Measurements from ENCODE around the gene RRAS. TPM values are rescaled to one million over a fixed set of nuclear protein-coding genes. Genes with fewer than 3 reads are reported as not detected.

The RRAS gene
- total RNA-seq, 1 donor from 2014 or later, result 28.6 TPM

DNA sequence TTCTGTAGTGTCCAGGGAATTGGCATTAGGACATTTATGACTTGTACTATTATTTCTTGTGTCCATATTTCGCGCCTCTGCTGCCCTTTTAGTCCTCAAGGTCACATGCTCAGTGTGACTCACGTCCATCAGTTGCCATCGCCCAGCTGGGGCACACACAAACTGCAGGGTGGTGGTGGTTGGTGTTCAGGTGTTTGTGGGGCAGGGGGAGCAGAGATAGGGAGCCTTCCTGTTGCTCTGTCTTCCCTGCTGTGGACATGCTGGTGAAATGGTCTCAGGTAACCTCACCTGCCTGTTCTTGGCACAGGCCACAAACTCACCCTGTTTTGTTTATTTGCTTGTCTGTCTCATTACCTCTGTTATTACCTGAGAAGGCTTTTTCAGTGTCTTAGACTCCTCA lies 26.6 kb downstream of the RRAS start:
- H3K4me1 Mint-ChIP-seq, result no peaks in the 10 kb centered on the region
- no peak for DNase-seq (ENCODE audit: low spot score in 2 of 2, unreplicated experiment in 2 of 2)
- peak overlapping the region; percentile 19 for H3K27ac Mint-ChIP-seq
- no peaks in the 10 kb centered on the region for H3K27me3 Mint-ChIP-seq (ENCODE audit: low read depth)
- TF ChIP-seq, protein P1, sequence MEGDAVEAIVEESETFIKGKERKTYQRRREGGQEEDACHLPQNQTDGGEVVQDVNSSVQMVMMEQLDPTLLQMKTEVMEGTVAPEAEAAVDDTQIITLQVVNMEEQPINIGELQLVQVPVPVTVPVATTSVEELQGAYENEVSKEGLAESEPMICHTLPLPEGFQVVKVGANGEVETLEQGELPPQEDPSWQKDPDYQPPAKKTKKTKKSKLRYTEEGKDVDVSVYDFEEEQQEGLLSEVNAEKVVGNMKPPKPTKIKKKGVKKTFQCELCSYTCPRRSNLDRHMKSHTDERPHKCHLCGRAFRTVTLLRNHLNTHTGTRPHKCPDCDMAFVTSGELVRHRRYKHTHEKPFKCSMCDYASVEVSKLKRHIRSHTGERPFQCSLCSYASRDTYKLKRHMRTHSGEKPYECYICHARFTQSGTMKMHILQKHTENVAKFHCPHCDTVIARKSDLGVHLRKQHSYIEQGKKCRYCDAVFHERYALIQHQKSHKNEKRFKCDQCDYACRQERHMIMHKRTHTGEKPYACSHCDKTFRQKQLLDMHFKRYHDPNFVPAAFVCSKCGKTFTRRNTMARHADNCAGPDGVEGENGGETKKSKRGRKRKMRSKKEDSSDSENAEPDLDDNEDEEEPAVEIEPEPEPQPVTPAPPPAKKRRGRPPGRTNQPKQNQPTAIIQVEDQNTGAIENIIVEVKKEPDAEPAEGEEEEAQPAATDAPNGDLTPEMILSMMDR (IDR thresholded peaks at IDR 0.05; ENCODE audit: unreplicated experiment), result no peak
- no peak overlapping the region for H3K4me3 Mint-ChIP-seq
- H3K9me3 Mint-ChIP-seq, result no peaks in the 10 kb centered on the region
- peaks cover 40% of the 10 kb centered on the region for H3K36me3 Mint-ChIP-seq

DNA sequence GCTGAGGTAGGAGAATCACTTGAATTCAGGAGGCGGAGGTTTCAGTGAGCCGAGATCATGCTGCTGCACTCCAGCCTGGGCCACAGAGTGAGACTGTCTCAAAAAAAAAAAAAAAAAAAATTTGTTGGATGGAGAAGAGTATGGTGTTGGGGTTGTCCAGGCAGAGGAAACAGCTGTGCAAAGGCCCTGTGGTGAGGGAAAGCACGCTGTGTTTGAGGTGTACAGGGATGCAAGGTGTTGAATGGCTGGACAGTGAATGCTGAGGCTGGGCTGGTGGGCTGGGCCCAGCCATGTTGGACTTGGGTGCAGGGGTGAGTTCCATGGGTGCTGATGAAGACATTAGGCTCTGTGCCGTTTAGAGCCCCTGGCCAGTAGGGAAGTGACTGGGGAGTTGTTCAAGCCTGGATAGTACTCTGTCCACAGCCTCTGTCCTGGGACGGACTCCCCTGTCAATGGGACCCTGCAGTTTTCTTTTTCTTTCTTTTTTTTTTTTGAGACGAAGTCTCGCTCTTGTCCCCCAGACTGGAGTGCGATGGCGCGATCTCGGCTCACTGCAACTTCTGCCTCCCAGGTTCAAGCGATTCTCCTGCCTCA lies 30.3 kb downstream of the RRAS start:
- H3K4me3 Mint-ChIP-seq, result no peak overlapping the region
- H3K27ac Mint-ChIP-seq, result no peak overlapping the region
- no peaks in the 10 kb centered on the region for H3K9me3 Mint-ChIP-seq
- H3K27me3 Mint-ChIP-seq (ENCODE audit: low read depth), result no peaks in the 10 kb centered on the region
- H3K36me3 Mint-ChIP-seq, result peaks cover 20% of the 10 kb centered on the region
- TF ChIP-seq, protein P1 (IDR thresholded peaks at IDR 0.05; ENCODE audit: unreplicated experiment), result no peak
- DNase-seq (ENCODE audit: low spot score in 2 of 2, unreplicated experiment in 2 of 2), result no peak
- H3K4me1 Mint-ChIP-seq, result no peaks in the 10 kb centered on the region

DNA sequence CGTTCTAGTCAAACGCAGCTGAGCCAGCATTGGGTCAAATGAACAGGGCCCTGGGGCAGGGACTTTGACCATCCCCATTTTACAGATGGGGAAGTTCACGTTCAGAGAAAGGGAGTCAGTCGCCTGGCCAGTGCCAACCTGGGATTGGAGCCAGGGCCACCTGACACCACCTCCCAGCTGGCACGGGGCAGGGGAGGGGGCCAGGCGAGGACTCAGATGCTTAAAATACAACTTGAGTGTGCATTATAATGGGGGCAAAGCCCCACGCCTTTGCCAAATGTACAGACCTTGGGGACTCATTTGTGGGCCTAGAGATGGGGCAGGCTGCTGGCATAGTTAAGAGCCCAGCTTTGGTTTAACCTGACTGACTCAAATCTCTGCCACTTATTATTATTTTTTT lies 34.3 kb downstream of the RRAS start:
- DNase-seq (ENCODE audit: low spot score in 2 of 2, unreplicated experiment in 2 of 2), result no peak
- no peaks in the 10 kb centered on the region for H3K27me3 Mint-ChIP-seq (ENCODE audit: low read depth)
- H3K9me3 Mint-ChIP-seq, result no peaks in the 10 kb centered on the region
- peaks cover 30% of the 10 kb centered on the region for H3K36me3 Mint-ChIP-seq
- H3K4me1 Mint-ChIP-seq, result no peaks in the 10 kb centered on the region
- H3K4me3 Mint-ChIP-seq, result no peak overlapping the region
- TF ChIP-seq, protein P1 (IDR thresholded peaks at IDR 0.05; ENCODE audit: unreplicated experiment), result no peak
- no peak overlapping the region for H3K27ac Mint-ChIP-seq

DNA sequence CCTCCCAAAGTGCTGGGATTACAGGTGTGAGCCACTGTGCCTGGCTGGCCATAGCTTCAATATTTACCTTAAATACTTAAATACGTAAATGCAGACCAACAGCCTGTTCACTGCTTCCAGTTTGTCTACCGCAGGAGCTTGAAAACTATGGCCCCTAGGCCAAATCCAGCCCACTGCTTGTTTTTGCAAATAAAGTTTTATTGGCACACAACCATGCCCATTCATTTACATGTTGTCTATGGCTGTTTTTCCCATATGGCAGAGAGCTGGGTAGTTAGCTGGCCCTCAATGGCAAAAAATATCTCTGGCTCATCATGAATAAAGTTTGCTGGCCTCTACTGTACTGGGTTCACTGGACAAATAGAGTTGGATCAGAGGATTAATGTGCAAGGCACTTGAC lies 37.1 kb downstream of the RRAS start:
- H3K9me3 Mint-ChIP-seq, result no peaks in the 10 kb centered on the region
- no peaks in the 10 kb centered on the region for H3K4me1 Mint-ChIP-seq
- peaks cover 36% of the 10 kb centered on the region for H3K36me3 Mint-ChIP-seq
- no peaks in the 10 kb centered on the region for H3K27me3 Mint-ChIP-seq (ENCODE audit: low read depth)
- H3K27ac Mint-ChIP-seq, result no peak overlapping the region
- DNase-seq (ENCODE audit: low spot score in 2 of 2, unreplicated experiment in 2 of 2), result no peak
- TF ChIP-seq, protein P1 (IDR thresholded peaks at IDR 0.05; ENCODE audit: unreplicated experiment), result no peak
- no peak overlapping the region for H3K4me3 Mint-ChIP-seq

DNA sequence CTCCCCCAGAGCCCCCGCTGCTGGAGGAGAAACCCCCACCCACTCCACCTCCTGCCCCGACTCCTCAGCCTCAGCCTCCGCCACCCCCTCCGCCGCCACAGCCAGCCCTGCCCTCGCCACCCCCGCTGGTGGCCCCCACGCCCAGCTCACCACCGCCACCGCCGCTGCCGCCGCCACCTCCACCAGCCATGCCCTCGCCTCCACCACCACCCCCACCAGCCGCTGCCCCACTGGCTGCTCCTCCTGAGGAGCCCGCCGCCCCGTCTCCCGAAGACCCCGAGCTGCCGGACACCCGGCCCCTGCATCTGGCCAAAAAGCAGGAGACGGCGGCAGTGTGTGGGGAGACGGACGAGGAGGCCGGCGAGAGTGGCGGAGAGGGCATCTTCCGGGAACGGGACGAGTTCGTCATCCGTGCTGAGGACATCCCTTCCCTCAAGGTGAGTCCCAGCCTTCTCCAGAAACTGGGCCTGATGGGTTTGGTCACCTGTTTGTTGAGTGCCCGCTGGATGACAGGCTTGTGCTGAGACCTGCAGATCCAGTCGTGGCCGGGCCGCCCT lies 38.4 kb downstream of the RRAS start:
- DNase-seq (ENCODE audit: low spot score in 2 of 2, unreplicated experiment in 2 of 2), result no peak
- H3K36me3 Mint-ChIP-seq, result peaks cover 33% of the 10 kb centered on the region
- TF ChIP-seq, protein P1 (IDR thresholded peaks at IDR 0.05; ENCODE audit: unreplicated experiment), result no peak
- no peak overlapping the region for H3K4me3 Mint-ChIP-seq
- no peaks in the 10 kb centered on the region for H3K27me3 Mint-ChIP-seq (ENCODE audit: low read depth)
- H3K9me3 Mint-ChIP-seq, result no peaks in the 10 kb centered on the region
- H3K27ac Mint-ChIP-seq, result no peak overlapping the region
- H3K4me1 Mint-ChIP-seq, result no peaks in the 10 kb centered on the region
